Breast epithelium (tissue), 4 donors: ENCODE data around the gene FTCD. TPM values are rescaled to one million over a fixed set of nuclear protein-coding genes. Genes with fewer than 3 reads are reported as not detected.

Experiments
- DNase-seq, 2 donors: peaks; one replicate each; pipeline ENCODE4 v3.0.0-alpha.2; 2019; ENCODE audit warnings: low spot score in 2 of 2
- H3K27ac ChIP-seq, 2 donors: fragments of 200-600 bp; sonication (generic) in 1 of 2; one replicate each; pipeline ENCODE4 v1.5.1; 2016 to 2019; ENCODE audit warnings: mild to moderate bottlenecking in 1 of 2
- H3K27me3 ChIP-seq, 2 donors: fragments of 200-600 bp; sonication (generic) in 1 of 2; one replicate each; pipeline versions ENCODE4 v1.5.1 to v1.6.0; 2017 to 2019; ENCODE audit warnings: control low read depth in 1 of 2, mild to moderate bottlenecking in 1 of 2
- H3K36me3 ChIP-seq: fragments of 200-600 bp; one replicate; pipeline ENCODE4 v1.5.1; 2019
- H3K4me1 ChIP-seq, 2 donors: fragments of 200-600 bp; sonication (generic); one replicate each; pipeline ENCODE4 v1.5.1; 2016 to 2019; ENCODE audit warnings: control low read depth in 1 of 2
- H3K4me3 ChIP-seq, 3 donors: fragments of 200-600 bp; sonication (generic); 1 replicate in 2 of 3; 2 replicates in 1 of 3; pipeline ENCODE4 v1.5.1; 2016 to 2019; ENCODE audit warnings: mild to moderate bottlenecking in 3 of 3, moderate library complexity in 2 of 3
- H3K9me3 ChIP-seq, 2 donors: fragments of 200-600 bp; sonication (generic) in 1 of 2; one replicate each; pipeline ENCODE4 v1.5.1; 2016 to 2019; ENCODE audit warnings: control low read depth in 1 of 2
- CTCF ChIP-seq, 3 donors: fragments of 450-650 bp; IDR thresholded peaks; one replicate each; pipeline ENCODE4 v1.5.1; 2016 to 2017; ENCODE audit warnings: antibody characterized with exemption in 3 of 3, mild to moderate bottlenecking in 3 of 3, moderate library complexity in 3 of 3
- POLR2A ChIP-seq: fragments of 450-650 bp; IDR thresholded peaks from one replicate; pipeline ENCODE4 v1.6.1; 2016; ENCODE audit warnings: antibody characterized with exemption, mild to moderate bottlenecking, moderate library complexity
- POLR2AphosphoS5 ChIP-seq, 3 donors: sonication (generic); formaldehyde crosslinking; IDR thresholded peaks; one replicate each; pipeline ENCODE4 v1.6.1; 2017; ENCODE audit warnings: antibody characterized with exemption in 3 of 3
- intact Hi-C: fragments of 100-400 bp; cut with DNase I; formaldehyde crosslinking; loops from one replicate; pipeline ENCODE4 v1.15.1; 2023; ENCODE audit warnings: low total_unique reads
- total RNA-seq, 3 donors: library from RNA; depleted of rRNA; stranded (reverse); fragments of >200 nt; gene quantifications; one replicate each; pipeline ENCODE4 v1.1.0, GENCODE V29; 2016

Gene FTCD
- total RNA-seq, 3 donors from 2014 or later: 0.59 TPM; not detected in 2

DNA sequence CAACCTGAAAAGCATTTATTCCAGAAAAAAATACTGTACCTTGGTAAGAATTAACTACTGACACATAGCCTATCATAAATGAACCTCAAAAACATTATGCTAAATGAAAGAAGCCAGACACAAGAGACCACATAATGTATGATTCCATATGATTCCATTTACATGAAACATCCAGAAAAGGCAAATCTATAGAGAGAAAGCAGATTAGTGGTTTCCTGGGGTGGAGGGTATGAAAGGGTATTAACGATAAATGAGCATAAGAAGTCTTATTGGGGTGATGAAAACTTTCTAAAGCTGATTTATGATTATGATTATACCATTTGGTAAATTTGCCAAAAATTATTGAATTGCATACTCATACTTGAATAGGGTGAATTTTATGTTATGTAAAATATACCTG is 67.7 kb downstream of the FTCD start:
- Histone ChIP-seq H3K27ac (no peak overlapping the region), H3K27me3 (no peaks in the 10 kb centered on the region), H3K36me3 (no peaks in the 10 kb centered on the region), H3K4me3 (no peak overlapping the region), H3K4me1 (peaks cover 0 to 11% of the 10 kb centered on the region in 2 donors), H3K9me3 (no peaks in the 10 kb centered on the region)
- intact Hi-C loops: no loop called here
- DNase-seq: no peak
- no peak for TF ChIP-seq POLR2AphosphoS5 (IDR thresholded peaks at IDR 0.05)
- no peak for TF ChIP-seq CTCF (IDR thresholded peaks at IDR 0.05)
- no peak for TF ChIP-seq POLR2A

Other genes starting within 250 kb of the FTCD start
- 100 to 1,000 TPM; 137 to 527 (median 201) TPM for gene COL6A1, start 173.8 kb downstream of the FTCD start, total RNA-seq
- 1,000 to 10,000 TPM in 1 of 3 donors, 100 to 1,000 TPM in 2; 177 to 1,266 (median 418) TPM for gene COL6A2, start 57.5 kb downstream of the FTCD start, total RNA-seq
- 1 to 10 TPM; 1.6 to 7.0 (median 6.2) TPM for gene SPATC1L, start 28.9 kb upstream of the FTCD start, total RNA-seq
- 100 to 1,000 TPM in 1 of 3 donors, 10 to 100 TPM in 2; 41.4 to 144 (median 56.4) TPM for gene LSS, start 73.2 kb upstream of the FTCD start, total RNA-seq
- gene MCM3AP, start 130.0 kb upstream of the FTCD start, total RNA-seq: 10 to 100 TPM; 91.5 to 100.0 (median 99.2) TPM
- 10 to 100 TPM; 15.4 to 22.8 (median 17.3) TPM for gene YBEY, start 130.8 kb upstream of the FTCD start, total RNA-seq
- 1 to 10 TPM in 2 of 3 donors, under 1 TPM in 1; 0.96 to 2.9 (median 2.6) TPM for gene C21orf58, start 168.3 kb upstream of the FTCD start, total RNA-seq
- gene PCNT, start 168.6 kb upstream of the FTCD start, total RNA-seq: 10 to 100 TPM; 25.2 to 31.0 (median 28.5) TPM